ENCODE results near the gene FAM107B.
"Not testable (repeated sequence)": the region's sequence is repeated elsewhere in the genome, so short reads cannot be mapped to it uniquely, and the experiment has no call there.

Gene FAM107B

DNA sequence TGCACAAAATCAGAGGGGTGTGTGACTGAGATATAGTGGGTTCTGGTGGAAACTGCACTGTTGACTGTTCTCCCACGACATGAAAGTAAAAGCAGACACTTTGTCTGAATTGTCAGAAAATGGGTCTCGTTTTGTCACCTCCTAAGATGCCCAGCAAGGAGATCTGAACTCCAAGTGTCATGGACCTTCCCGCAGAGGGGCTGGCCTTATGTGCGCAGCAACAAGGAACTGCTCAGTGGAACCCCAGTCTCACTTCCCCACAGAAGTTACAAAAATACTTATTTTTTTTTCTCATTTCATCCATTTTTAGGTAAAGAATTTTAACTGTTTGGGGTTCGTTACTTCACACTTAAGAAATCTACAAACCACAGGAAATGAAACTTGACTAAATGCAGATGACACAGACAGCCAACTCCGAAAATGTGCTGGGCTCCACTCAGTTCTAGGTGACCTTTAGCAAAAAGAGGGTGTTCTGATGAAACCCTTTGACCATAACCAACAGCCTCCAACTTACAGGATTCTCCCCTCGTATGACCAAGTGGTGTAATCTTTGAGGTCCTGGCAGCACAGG, 115.0 kb downstream of the FAM107B start:
- peak; percentile 51 for DNase-seq

DNA sequence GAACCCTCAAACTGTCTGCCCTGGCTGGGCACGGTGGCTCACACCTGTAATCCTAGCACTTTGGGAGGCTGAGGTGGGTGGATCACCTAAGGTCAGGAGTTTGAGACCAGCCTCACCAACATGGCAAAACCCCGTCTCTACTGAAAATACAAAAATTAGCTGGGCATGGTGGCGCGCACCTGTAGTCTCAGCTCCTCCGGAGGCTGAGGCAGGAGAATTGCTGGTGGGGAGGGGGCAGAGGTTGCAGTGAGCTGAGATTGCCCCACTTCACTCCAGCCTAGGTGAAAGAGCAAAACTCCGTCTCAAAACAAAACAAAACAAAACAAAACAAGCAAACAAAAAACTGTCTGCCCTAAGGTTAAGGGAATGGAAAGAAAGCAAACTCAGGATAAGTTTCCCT, 115.6 kb downstream of the FAM107B start:
- DNase-seq, result not testable (repeated sequence)

DNA sequence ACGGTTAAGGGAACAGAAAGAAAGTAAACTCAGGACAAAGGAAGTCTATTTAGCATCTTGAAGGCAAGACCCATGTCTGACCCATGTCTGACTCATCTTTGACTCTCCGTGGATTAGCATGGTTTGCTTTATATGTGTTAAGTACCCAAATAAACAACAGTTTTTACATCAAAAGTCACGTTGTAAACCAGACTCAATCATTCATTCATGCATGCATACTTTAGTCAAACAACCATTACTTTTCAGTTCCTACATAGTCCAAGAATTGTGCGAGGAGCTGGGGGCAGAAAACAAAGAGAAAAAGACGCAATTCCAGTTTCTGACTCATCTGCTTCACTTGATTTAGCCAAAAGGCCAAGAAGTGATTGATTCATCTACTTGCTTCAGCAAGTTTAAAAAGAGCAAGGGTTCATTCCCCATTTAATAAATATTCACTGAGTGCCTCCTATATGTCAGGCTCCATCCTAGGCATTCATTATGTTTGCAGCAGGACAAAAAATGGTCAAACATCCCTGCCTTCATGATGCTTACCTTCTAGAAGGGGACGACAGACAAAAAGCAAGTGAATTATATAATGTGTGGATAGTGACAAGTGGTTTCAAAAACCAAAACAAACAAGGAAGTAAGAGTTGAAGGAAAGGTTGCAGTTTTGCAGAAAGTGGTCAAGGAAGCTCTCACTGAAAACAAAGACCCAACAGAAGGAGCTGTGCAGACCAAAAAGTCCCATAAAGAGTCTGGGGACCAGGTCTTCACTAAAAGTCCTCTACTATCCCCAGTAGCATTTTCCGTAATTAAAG, 116.2 kb downstream of the FAM107B start:
- DNase-seq, result no peak

GRCh38 chr10:14656052-14656730, 118.5 kb downstream of the FAM107B start:
- DNase-seq, result no peak

DNA sequence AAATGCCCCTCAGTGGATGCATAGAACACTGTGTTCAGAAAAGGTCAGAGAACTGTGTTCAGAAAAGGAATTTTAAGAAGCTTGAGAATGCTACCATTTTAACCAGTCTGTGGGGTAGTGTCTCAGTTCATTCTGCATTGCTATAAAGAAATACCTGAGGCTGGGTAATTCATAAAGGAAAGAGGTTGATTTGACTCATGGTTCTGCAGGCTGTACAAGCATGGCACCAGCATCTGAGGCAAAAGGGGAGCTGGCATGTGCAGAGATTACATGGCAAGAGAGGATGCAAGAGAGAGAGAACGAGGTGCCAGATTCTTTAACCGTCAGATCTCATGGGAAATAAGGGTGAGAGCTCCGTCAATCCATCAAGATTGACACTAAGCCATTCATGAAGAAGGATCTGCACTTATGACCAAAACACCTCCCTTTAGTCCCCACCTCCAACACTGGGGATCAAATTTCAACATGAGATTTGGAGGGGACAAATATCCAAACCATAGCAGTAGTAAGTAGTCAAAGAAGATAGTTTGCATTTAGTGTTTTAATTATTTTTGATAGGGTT, 119.8 kb downstream of the FAM107B start:
- no peak for DNase-seq

- no peak for DNase-seq
Measured at GRCh38 chr10:14653271-14654161, 121.2 kb downstream of the FAM107B start.

- no peak for DNase-seq
Measured at GRCh38 chr10:14652816-14653215, 121.9 kb downstream of the FAM107B start.

- DNase-seq, result no peak
Measured at GRCh38 chr10:14652067-14652466, 122.6 kb downstream of the FAM107B start.

- no peak for DNase-seq
Measured at GRCh38 chr10:14649739-14650138, 125.0 kb downstream of the FAM107B start.

DNA sequence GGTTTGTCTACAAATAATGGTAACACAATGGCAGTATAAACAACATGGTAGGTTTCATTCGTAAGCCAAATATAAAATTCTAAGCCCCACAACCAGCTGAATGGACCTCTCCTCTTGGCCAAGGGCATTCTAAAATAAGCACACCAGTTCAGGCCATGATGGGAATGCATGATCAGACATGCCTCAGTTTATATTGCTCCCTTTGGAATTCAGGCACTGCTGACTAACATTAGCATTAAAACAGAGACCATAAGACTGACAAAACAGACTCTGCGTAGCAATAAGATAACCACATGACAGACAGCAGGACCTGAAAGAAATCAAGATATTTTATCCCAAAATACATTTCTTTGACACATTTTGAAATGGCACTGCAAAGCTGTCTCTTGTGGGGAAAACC, 125.8 kb downstream of the FAM107B start:
- DNase-seq, result no peak

DNA sequence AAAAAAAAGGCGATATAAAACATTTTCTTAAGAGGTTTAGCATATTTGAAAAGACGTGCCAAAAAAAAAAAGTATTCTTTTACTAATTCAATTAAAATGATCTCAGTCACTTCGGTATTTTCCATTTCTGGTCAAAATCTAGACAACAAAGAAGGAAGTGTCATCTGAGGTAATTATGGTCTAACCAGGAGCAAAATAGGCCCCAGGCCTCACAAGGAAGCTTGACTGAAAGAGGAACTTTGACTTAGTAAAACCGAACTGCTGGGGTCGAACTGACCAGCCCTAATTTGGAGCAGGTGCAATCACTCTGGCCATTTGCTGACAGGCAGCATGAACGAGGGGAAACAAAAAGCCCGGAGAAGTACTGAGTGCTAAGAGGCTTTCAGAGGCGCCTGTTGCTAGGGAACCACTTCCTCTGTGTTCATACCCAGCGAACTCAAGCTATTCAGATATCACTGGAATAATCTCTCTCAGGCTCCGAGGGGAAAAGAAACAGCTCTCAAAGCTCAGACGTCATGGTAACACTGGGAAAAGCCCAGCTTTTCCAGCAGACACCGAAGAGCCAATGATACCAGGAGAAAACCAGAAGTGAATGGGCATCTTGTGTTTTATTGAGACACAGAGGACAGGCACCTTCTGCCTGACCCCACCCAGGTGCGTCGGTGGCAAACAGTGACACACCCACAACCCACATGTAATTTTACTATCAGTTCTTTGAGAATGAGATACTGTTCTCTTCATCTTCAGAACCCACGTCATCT, 126.5 kb downstream of the FAM107B start:
- DNase-seq, result peak; percentile 57

DNA sequence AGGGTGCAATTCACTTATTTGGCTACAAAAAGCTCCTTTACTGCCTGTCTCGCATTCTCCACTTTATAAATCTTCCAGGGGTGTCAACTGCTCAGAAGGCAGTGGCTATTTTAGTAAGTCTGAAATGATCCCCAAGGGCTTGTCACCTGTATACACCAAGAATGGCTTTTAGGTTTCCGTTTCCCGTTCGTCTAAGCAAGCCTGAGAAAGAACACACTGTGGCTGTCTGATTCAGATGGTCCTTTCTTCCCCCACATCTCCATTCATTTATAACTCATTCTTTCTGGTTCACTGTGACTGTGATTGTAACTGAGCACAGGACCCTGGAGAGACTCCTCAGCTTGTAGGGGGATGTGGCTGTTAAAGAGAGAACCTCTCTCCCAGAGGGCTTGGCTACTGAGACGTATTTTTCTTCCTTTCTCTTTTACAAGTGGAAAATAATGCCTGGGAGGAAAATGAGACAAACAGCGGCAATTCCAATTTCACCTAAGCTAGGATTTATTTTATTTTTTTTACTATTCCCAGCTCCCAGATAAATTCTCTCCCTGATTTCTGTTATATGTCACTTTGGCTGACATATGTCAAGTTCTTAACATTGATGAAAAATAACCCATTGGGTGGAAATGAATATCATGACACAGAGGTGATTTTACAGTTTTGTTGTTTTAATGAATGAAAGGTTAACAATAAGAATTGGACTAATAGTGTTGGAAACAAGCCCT, 129.3 kb downstream of the FAM107B start:
- no peak for DNase-seq

DNA sequence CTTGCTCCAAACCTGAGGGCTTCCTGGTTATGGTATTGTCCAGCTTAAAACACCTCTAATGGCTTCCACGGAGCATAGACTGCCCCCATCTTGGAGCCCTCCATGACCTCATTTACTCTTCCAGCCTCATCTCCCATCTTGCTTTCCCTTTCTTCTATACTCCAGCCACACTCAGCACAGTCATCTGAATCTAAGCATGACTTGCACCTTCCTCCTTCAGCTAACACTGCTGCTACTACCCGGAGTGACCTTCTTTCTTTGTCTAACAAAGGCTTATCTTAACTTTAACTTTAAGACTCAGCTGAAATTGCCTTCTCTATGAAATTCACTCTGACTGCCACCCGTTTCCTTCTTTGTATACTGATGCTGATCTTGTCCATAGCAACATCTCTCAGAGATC, 135.1 kb downstream of the FAM107B start:
- no peak for DNase-seq

GRCh38 chr10:14635043-14635710, 139.5 kb downstream of the FAM107B start:
- no peak for DNase-seq

GRCh38 chr10:14634572-14634971, 140.1 kb downstream of the FAM107B start:
- not testable (repeated sequence) for DNase-seq

GRCh38 chr10:14625765-14626525, 148.8 kb downstream of the FAM107B start:
- DNase-seq, result no peak

- no peak for DNase-seq
Measured at GRCh38 chr10:14625192-14625631, 149.5 kb downstream of the FAM107B start.

GRCh38 chr10:14624600-14624999, 150.1 kb downstream of the FAM107B start:
- no peak for DNase-seq

GRCh38 chr10:14623931-14624330, 150.8 kb downstream of the FAM107B start:
- DNase-seq, result no peak

GRCh38 chr10:14621037-14621436, 153.7 kb downstream of the FAM107B start:
- no peak for DNase-seq
